22Rv1 (cell line): Measurements from ENCODE around the gene OPN4.

Experiments
- CTCF ChIP-seq: fragments of 450-650 bp; IDR thresholded peaks from 2 replicates; pipeline ENCODE4 v1.5.1; 2017; ENCODE audit warnings: mild to moderate bottlenecking
- ZFX ChIP-seq: fragments of 450-650 bp; IDR thresholded peaks from 2 replicates; pipeline ENCODE4 v1.6.1; 2017; ENCODE audit warnings: antibody characterized with exemption, borderline replicate concordance

- TF ChIP-seq CTCF, result no peak
- TF ChIP-seq ZFX, result no peak
Measured at GRCh38 chr10:86665218-86665607, 10.9 kb downstream of the OPN4 start.
